Activated CD4-positive, alpha-beta T cell treated with anti-CD3 and anti-CD28 coated beads, Interleukin-2, amount 10 ng/mL, durations not matched to agents 7 days and 5 days (primary cell): ENCODE data around the gene CFL1. TPM values are rescaled to one million over a fixed set of nuclear protein-coding genes. Genes with fewer than 3 reads are reported as not detected.
A peak's percentile ranks its signal among the peaks of the same experiment; 100 is the strongest.

ENCODE experiments used
- CTCF ChIA-PET: fragments of 350-600 bp; sonication (Branson Sonifier 250); formaldehyde crosslinking; loops from one replicate; lab custom pipeline; 2021; ENCODE audit warnings: antibody characterized with exemption; lab: Charles Lee
- POLR2A ChIA-PET: fragments of 350-600 bp; sonication (Branson Sonifier 250); formaldehyde crosslinking; loops from one replicate; lab custom pipeline; 2021; ENCODE audit warnings: antibody characterized with exemption; lab: Charles Lee
- DNase-seq: peaks from one replicate; pipeline ENCODE4 v3.0.0-alpha.2; 2020
- H3K27ac Mint-ChIP-seq: one replicate; pipeline ENCODE4 v1.8.0; 2021; ENCODE audit warnings: mild to moderate bottlenecking, moderate library complexity, mixed read lengths
- H3K27me3 Mint-ChIP-seq: one replicate; pipeline ENCODE4 v1.8.0; 2021; ENCODE audit warnings: mixed read lengths
- H3K36me3 Mint-ChIP-seq: one replicate; pipeline ENCODE4 v1.8.0; 2021; ENCODE audit warnings: low read depth, mixed read lengths
- H3K4me1 Mint-ChIP-seq: one replicate; pipeline ENCODE4 v1.8.0; 2021; ENCODE audit warnings: mixed read lengths
- H3K4me3 Mint-ChIP-seq: one replicate; pipeline ENCODE4 v1.8.0; 2021; ENCODE audit warnings: mild to moderate bottlenecking, moderate library complexity, mixed read lengths
- H3K9me3 Mint-ChIP-seq: one replicate; pipeline ENCODE4 v1.8.0; 2021; ENCODE audit warnings: mixed read lengths
- total RNA-seq, 2 experiments: library from RNA; stranded (reverse); gene quantifications; one replicate each; pipeline ENCODE4 v1.2.3, GENCODE V29; 2021

Gene CFL1
- total RNA-seq, 2 experiments from 2014 or later: 1,543 to 1,707 TPM

DNA sequence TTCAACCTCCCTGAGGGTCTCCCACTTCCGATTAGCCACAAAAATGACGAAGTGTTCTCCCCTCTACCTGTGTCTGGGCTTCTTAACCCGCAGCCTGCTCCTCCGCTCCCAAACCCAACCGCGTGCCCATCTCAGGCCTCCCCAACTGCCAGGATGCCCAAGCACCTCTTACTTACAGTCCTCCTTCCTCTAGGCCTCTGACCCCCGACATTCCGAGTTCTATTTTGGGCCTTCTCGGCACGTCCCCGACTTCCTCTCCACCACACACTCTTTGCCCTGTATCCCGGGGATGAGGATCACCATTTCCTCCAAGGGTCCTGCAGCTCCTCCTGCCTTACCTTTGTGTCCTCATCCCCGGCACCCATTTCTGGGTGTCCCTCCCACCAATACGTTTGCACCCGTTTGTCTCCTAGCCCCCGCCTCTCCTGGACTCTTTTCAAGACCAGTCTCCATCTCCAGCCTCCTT is 1.9 kb upstream of the CFL1 start:
- ChIA-PET CTCF (interaction anchor here (0.6 to 25.8 kb wide), 49 partner anchors 9 to 453 kb away, joined by 3 to 590 read pairs (median 4); partner anchors contain the start of genes AP5B1, BANF1, CCDC85B and CTSW), POLR2A (interaction anchor here (0.6 to 1.6 kb wide), 6 partner anchors 10 to 142 kb away, joined by 3 to 9 read pairs (median 3); partner anchors contain the start of genes BANF1, CCDC85B, EIF1AD and FIBP)
- no peak for DNase-seq
- Mint-ChIP-seq H3K27ac (peak overlapping the region; percentile 99), H3K4me3 (peak overlapping the region; percentile 97), H3K4me1 (peaks cover 49% of the 10 kb centered on the region), H3K9me3 (no peaks in the 10 kb centered on the region), H3K36me3 (peaks cover 47% of the 10 kb centered on the region), H3K27me3 (no peaks in the 10 kb centered on the region)

- DNase-seq: peak; percentile 99
- Mint-ChIP-seq H3K36me3 (peaks cover 51% of the 10 kb centered on the region), H3K27me3 (no peaks in the 10 kb centered on the region), H3K4me3 (peak overlapping the region; percentile 97), H3K27ac (peak overlapping the region; percentile 99), H3K4me1 (peaks cover 55% of the 10 kb centered on the region), H3K9me3 (no peaks in the 10 kb centered on the region)
- POLR2A ChIA-PET: interaction anchor here (0.9 to 1.6 kb wide), 4 partner anchors 25 to 143 kb away, joined by 3 to 9 read pairs (median 3); partner anchors contain the start of genes BANF1, CCDC85B, EIF1AD and SNX32
- CTCF ChIA-PET: interaction anchor here (0.7 to 25.8 kb wide), 38 partner anchors 9 to 454 kb away, joined by 3 to 590 read pairs (median 4); partner anchors contain the start of genes AP5B1, CCDC85B, CTSW and FIBP
Observed at GRCh38 chr11:65859095-65859811, 1.3 kb upstream of the CFL1 start.

- peaks cover 57% of the 10 kb centered on the region for H3K4me1 Mint-ChIP-seq
- no peaks in the 10 kb centered on the region for H3K9me3 Mint-ChIP-seq
- H3K4me3 Mint-ChIP-seq: peak overlapping the region; percentile 97
- no peak for DNase-seq
- no peaks in the 10 kb centered on the region for H3K27me3 Mint-ChIP-seq
- ChIA-PET CTCF (interaction anchor here (0.6 to 25.8 kb wide), 11 partner anchors 8 to 438 kb away, joined by 3 to 590 read pairs (median 20); partner anchors contain the start of genes AP5B1, CCDC85B, CTSW and FIBP), POLR2A (interaction anchor here (0.6 to 1.0 kb wide), 3 partner anchors 9 to 138 kb away, joined by 3 read pairs; partner anchors contain the start of gene RNASEH2C)
- H3K27ac Mint-ChIP-seq: peak overlapping the region; percentile 99
- H3K36me3 Mint-ChIP-seq: peaks cover 53% of the 10 kb centered on the region
Observed at GRCh38 chr11:65858681-65859087, 704 bp upstream of the CFL1 start.

- peak; percentile 66 for DNase-seq
- no peaks in the 10 kb centered on the region for H3K27me3 Mint-ChIP-seq
- ChIA-PET CTCF (interaction anchor here (0.6 to 25.8 kb wide), 5 partner anchors 11 to 1135 kb away, joined by 3 to 590 read pairs (median 20); partner anchors contain the start of genes CCDC85B, CTSW, FIBP and KAT5), POLR2A (interaction anchor here (0.6 to 1.0 kb wide), 2 partner anchors 36 to 282 kb away, joined by 3 read pairs; no protein-coding TSS in a partner anchor)
- H3K9me3 Mint-ChIP-seq: no peaks in the 10 kb centered on the region
- H3K27ac Mint-ChIP-seq: peak overlapping the region; percentile 83
- H3K36me3 Mint-ChIP-seq: peaks cover 55% of the 10 kb centered on the region
- H3K4me3 Mint-ChIP-seq: peak overlapping the region; percentile 95
- H3K4me1 Mint-ChIP-seq: peaks cover 54% of the 10 kb centered on the region
Observed at GRCh38 chr11:65857500-65857852, 504 bp downstream of the CFL1 start.

DNA sequence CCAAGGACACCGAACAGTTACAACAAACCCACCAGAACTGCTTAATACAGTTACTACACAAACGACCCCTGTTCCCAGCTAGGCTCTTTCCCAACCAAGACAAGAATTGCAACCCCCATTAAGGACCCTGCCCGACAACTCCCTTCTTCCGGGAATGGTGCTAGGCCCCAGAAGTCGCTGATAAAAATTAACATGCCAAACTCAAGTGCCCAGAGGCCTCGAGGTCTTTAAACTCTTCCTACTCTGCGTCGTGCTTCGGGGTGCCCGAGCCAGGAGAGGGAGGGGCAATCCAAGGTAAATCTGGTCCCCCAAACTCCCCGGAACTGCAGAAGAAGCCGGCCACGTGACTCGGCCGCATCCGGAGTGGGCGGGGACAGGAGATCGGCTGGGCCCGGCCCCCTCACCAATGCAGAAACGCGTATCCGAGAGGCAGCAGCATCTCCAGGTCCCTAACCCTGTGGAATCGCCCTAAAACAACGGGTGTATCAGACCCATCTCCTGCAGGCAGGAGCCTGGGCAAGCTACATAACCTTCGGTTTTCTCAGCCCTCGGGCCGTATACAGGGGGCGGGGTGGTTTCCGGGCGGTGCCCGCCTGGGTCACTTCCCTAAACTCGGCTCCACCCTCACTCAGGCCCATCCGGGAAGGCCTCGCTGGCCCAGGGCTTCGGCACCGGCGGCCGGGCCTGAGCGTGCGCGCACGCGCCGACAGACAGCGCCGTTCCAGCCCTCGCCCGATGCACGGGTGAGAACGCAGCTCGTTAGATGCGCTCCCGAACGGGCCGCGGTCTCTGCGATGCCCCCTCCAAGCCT is 1.1 kb downstream of the CFL1 start:
- Mint-ChIP-seq H3K27ac (peak overlapping the region; percentile 83), H3K36me3 (peaks cover 59% of the 10 kb centered on the region), H3K4me1 (peaks cover 50% of the 10 kb centered on the region), H3K9me3 (no peaks in the 10 kb centered on the region), H3K4me3 (peak overlapping the region; percentile 95), H3K27me3 (no peaks in the 10 kb centered on the region)
- ChIA-PET CTCF (interaction anchor here (1.8 to 25.8 kb wide), 2 partner anchors 31 to 40 kb away, joined by 4 to 590 read pairs; partner anchors contain the start of genes CCDC85B, CTSW and FIBP), POLR2A (interaction anchor here (0.6 kb wide), 1 partner anchor 282 kb away, joined by 3 read pairs; no protein-coding TSS in a partner anchor)
- peak; percentile 92 for DNase-seq

DNA sequence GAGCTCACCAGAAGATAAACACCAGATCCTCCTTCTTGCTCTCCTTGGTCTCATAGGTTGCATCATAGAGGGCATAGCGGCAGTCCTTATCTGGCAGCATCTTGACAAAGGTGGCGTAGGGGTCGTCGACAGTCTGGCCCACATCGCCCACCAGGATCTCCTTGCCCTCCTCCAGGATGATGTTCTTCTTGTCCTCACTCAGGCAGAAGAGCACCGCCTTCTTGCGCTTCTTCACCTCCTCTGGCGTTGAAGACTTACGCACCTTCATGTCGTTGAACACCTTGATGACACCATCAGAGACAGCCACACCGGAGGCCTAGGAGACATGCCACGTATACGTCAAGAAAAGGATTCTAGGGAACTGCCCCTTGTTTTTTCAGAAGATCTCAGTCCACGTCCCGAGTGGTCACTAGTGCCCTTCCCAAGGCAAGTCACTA is 2.0 kb downstream of the CFL1 start:
- H3K27me3 Mint-ChIP-seq: no peaks in the 10 kb centered on the region
- peak overlapping the region; percentile 83 for H3K27ac Mint-ChIP-seq
- DNase-seq: no peak
- ChIA-PET CTCF (no interaction called here), POLR2A (no interaction called here)
- H3K4me1 Mint-ChIP-seq: peaks cover 42% of the 10 kb centered on the region
- H3K4me3 Mint-ChIP-seq: peak overlapping the region; percentile 95
- peaks cover 61% of the 10 kb centered on the region for H3K36me3 Mint-ChIP-seq
- no peaks in the 10 kb centered on the region for H3K9me3 Mint-ChIP-seq

GRCh38 chr11:65854852-65855837 is 2.8 kb downstream of the CFL1 start:
- POLR2A ChIA-PET: no interaction called here
- H3K4me1 Mint-ChIP-seq: peaks cover 40% of the 10 kb centered on the region

GRCh38 chr11:65854161-65854592 is 3.8 kb downstream of the CFL1 start:
- H3K27me3 Mint-ChIP-seq: no peaks in the 10 kb centered on the region
- DNase-seq: no peak
- peak overlapping the region; percentile 32 for H3K4me3 Mint-ChIP-seq
- H3K4me1 Mint-ChIP-seq: peaks cover 36% of the 10 kb centered on the region
- H3K36me3 Mint-ChIP-seq: peaks cover 60% of the 10 kb centered on the region
- H3K9me3 Mint-ChIP-seq: no peaks in the 10 kb centered on the region
- CTCF ChIA-PET: interaction anchor here (0.7 to 1.7 kb wide), 2 partner anchors 142 to 284 kb away, joined by 3 to 5 read pairs; partner anchors contain the start of genes KAT5 and ZNRD2
- H3K27ac Mint-ChIP-seq: no peak overlapping the region
- POLR2A ChIA-PET: no interaction called here

More at GRCh38 chr11:65854852-65855837, 2.8 kb downstream of the CFL1 start:
- no peak overlapping the region for H3K27ac Mint-ChIP-seq
- no peaks in the 10 kb centered on the region for H3K27me3 Mint-ChIP-seq
- no peaks in the 10 kb centered on the region for H3K9me3 Mint-ChIP-seq
- peaks cover 60% of the 10 kb centered on the region for H3K36me3 Mint-ChIP-seq
- CTCF ChIA-PET: interaction anchor here (1.7 kb wide), 1 partner anchor 143 kb away, joined by 5 read pairs; the partner anchor contains the start of gene KAT5
- peak overlapping the region; percentile 95 for H3K4me3 Mint-ChIP-seq
- DNase-seq: no peak

- H3K27me3 Mint-ChIP-seq: no peaks in the 10 kb centered on the region
- no peaks in the 10 kb centered on the region for H3K9me3 Mint-ChIP-seq
- POLR2A ChIA-PET: no interaction called here
- CTCF ChIA-PET: interaction anchor here (0.5 to 5.8 kb wide), 8 partner anchors 7 to 369 kb away, joined by 3 to 50 read pairs (median 5); partner anchors contain the start of genes CFL1, FIBP, KAT5 and MUS81
- peak overlapping the region; percentile 25 for H3K4me3 Mint-ChIP-seq
- no peak for DNase-seq
- peaks cover 36% of the 10 kb centered on the region for H3K4me1 Mint-ChIP-seq
- peaks cover 60% of the 10 kb centered on the region for H3K36me3 Mint-ChIP-seq
- H3K27ac Mint-ChIP-seq: no peak overlapping the region
Observed at GRCh38 chr11:65853246-65853979, 4.6 kb downstream of the CFL1 start.

DNA sequence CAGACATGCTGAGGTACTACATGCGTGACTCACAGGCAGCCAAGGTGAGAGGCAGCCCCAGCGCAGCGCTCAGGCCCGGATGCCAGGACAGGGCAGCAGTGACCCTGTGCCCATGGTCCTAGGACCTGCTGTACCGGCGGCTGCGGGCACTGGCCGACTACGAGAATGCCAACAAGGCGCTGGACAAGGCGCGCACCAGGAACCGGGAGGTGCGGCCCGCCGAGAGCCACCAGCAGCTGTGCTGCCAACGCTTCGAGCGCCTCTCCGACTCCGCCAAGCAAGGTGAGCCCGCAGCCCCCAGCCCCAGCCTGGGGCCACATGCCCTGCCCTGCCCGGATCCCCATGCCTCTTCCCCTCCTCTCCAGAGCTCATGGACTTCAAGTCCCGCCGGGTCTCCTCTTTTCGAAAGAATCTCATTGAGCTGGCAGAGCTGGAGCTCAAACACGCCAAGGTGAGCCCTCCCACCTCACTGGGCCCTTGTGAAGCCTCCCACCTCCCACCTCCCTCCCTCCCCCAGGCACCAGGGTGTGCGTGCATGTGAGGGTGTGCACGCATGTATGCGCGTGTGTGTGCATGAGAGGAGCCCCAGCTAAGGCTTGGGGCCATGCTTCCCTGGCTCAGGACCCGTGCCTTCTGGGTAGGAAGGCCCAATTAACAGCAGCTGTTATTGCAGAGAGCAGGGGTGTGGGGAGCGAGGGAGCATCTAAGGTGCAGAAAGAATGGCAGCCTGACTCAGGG is 5.3 kb downstream of the CFL1 start:
- ChIA-PET CTCF (interaction anchor here (1.1 to 5.8 kb wide), 9 partner anchors 8 to 140 kb away, joined by 3 to 50 read pairs (median 7); partner anchors contain the start of genes CFL1, FIBP, KAT5 and MUS81), POLR2A (no interaction called here)
- Mint-ChIP-seq H3K4me3 (no peak overlapping the region), H3K27ac (no peak overlapping the region), H3K4me1 (peaks cover 34% of the 10 kb centered on the region), H3K36me3 (peaks cover 60% of the 10 kb centered on the region), H3K9me3 (no peaks in the 10 kb centered on the region), H3K27me3 (no peaks in the 10 kb centered on the region)
- no peak for DNase-seq
